WI38 (cell line): ENCODE data around the gene PCSK5.
A peak's percentile ranks its signal among the peaks of the same experiment; 100 is the strongest.

Experiments
- H3K4me3 ChIP-seq: 2 replicates; pipeline ENCODE4 v1.5.1; 2011; ENCODE audit warnings: low read depth, mild to moderate bottlenecking, control low read depth, low read length
- TF ChIP-seq, protein P1 (sequence below): IDR thresholded peaks from 2 replicates; pipeline ENCODE4 v1.5.1; 2012; ENCODE audit warnings: low read depth, mild to moderate bottlenecking, control low read depth, low read length

PCSK5 gene

DNA sequence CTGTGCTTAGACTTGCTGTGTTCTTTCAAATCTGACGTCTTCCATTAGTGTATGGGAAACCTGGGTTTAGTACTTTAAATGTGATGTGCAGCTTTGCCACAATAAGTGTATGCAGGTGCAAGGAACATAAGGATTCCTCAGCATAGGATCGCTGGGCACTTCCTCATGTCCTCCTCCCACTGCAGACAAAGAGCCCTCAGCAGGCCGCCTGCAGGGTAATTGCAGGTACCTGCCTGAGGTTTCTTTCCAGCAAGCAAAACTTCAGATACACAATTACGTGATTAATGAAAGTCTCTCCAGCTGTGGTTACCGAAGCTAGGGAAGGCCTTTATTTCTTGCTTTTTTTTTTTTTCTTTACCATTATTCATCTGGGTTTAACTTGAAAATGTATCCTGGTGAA, 270.6 kb downstream of the PCSK5 start:
- TF ChIP-seq, protein P1, sequence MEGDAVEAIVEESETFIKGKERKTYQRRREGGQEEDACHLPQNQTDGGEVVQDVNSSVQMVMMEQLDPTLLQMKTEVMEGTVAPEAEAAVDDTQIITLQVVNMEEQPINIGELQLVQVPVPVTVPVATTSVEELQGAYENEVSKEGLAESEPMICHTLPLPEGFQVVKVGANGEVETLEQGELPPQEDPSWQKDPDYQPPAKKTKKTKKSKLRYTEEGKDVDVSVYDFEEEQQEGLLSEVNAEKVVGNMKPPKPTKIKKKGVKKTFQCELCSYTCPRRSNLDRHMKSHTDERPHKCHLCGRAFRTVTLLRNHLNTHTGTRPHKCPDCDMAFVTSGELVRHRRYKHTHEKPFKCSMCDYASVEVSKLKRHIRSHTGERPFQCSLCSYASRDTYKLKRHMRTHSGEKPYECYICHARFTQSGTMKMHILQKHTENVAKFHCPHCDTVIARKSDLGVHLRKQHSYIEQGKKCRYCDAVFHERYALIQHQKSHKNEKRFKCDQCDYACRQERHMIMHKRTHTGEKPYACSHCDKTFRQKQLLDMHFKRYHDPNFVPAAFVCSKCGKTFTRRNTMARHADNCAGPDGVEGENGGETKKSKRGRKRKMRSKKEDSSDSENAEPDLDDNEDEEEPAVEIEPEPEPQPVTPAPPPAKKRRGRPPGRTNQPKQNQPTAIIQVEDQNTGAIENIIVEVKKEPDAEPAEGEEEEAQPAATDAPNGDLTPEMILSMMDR, result no peak
- peak overlapping the region; percentile 20 for H3K4me3 ChIP-seq

DNA sequence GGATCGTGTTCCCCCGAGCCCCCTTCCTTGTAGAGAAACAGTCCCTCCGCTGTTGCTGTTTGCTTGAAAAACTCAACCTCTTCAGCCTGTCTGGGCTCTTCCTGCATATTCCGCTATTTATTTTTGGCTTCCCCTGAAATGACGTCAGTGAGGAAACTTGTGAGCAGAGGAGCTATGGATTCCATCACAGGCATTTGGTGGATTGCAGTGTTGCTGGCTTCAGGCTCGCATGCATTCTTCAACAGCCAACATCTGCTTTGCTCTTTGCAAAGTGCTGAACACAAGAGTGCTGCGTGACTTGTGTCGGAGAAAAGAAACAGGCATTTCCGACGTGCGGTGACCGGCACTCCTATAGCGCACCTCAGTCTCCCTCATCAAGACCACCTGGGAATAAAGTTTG, 271.1 kb downstream of the PCSK5 start:
- TF ChIP-seq, protein P1, result no peak
- H3K4me3 ChIP-seq, result peak overlapping the region; percentile 20

DNA sequence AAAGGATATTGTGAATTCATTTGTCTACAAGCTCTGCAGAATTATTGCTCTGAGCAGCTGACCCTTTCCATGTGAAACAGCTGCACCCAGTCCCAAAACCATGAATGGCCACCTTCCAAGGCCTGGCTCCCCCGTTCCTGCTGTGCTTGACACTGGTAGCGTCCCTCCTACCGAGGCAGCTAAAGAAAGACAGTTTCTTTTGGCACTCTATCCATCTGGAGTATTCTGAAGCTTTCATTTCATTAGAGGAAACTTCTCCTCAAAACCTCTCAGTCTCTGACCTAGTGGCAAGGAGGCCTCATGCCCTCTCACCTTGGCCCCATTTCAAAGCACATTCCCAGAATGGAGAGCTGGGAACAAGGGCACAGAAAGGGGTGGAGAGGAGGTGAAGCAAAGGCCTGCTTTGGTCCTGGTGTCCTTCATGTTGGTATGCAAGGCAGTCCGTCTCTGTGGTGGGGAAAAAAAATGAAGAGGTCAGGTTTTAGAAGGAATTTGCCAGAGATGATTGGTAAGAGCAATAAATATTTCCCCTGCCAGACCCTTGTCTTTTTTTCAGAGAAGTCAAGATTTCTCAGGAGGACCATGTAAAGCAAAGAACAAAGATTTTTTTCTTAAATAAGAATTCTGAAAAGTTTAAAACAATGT, 271.7 kb downstream of the PCSK5 start:
- TF ChIP-seq, protein P1, result no peak
- H3K4me3 ChIP-seq, result no peak overlapping the region

DNA sequence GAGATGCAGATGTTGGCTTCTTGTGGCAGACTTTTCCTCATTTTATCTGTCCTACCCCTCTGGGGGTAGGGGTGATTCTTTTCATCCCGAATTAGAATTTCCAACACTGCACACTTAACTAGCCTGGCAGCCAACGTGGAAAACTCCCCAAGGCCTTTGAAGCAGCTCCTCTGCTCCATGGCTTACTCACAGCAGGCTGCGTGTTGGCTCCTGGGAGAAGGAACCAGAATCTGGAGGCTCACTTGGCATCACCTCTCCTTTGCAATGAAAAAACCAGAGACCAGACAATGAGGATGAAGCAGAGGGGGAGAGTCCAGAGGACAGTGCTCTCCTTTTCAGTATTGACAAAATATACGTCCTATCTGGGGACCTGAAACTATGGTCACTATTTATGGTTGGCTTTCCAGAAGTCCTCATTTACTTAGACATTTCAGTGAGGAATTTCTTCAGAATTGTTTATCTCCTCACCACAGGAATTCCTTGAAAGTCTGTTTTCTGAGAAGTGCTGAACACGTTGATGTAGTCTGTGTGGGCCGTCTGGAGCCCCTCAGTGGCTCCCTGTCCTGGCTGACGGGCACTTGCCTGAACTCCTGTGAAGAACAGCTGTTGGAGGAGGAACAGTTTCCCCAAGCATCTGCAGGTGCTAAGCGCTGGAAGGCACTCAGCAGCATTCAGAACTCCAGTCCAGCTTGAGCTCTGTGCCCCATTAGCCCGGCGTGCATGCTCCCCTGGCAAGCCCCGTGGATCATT, 272.5 kb downstream of the PCSK5 start:
- TF ChIP-seq, protein P1, result no peak
- H3K4me3 ChIP-seq, result no peak overlapping the region

DNA sequence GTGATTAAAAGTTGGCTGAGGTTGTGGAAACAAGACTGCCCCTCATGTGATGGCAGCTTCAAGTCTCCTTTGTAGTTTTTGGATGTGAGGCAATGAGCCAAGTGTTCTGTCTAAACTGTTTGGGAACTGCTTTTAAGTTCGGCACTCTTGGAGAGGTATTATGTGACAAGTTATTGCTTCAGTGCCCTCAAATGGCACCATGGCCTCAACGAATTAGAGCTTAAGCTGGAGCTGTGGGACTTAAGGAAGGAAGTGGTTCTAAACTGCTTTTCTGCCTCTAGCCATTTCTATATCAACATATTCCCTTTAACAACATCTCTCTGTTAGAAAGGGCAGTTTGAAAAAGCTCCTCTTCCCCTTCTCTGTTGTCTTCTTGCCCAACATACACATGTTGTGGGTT, 276.1 kb downstream of the PCSK5 start:
- TF ChIP-seq, protein P1, result no peak
- no peak overlapping the region for H3K4me3 ChIP-seq

DNA sequence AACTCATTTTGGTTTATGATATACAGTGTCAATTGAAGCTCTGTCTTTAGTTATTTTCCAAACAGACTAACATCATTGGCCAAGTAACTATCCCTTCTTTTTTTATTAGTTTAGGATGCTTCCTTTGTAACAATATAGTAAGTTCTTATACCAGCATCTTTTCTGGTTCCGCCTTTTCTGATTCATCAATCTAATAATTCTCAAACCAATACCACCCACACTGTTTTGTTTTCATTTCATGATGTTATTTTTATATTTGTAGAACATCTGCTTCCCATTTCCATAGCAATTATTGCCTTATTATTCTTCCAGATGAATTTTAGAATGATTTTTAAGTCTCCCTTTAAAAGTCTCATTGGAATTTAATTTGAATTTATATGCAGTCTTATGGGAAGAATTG, 285.7 kb downstream of the PCSK5 start:
- TF ChIP-seq, protein P1, result no peak
- no peak overlapping the region for H3K4me3 ChIP-seq

DNA sequence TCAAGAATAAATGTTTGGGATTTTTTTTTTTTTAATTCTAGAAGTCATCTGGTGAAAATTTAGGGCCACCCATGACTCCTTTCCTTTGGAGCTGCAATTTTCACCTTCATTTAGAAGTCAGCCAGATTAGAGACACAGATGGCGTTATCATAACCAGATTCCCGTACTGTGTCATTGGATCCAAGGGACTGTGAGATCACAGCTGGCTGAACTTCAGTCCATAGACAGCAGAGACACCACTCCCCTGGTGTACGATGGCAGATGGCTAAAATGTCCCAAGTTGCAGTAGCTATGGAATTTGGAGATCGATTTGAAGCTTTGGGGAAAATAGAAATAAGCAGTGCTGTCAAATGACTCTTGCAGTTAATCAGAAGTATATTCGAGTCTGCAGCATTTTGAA, 287.5 kb downstream of the PCSK5 start:
- TF ChIP-seq, protein P1, result no peak
- no peak overlapping the region for H3K4me3 ChIP-seq
